Fibroblast of lung (primary cell): ENCODE results near the gene CYB561D2. TPM values are rescaled to one million over a fixed set of nuclear protein-coding genes. Genes with fewer than 3 reads are reported as not detected.

Experiments
- DNase-seq, 2 donors: peaks; one replicate each; pipeline versions ENCODE4 v3.0.0 to v3.0.0-alpha.2; 2010; ENCODE audit warnings: low read depth in 2 of 2
- H2AFZ ChIP-seq: 2 replicates; pipeline ENCODE4 v1.5.1; 2012; ENCODE audit warnings: low read length, control low read depth, inconsistent platforms
- H3K27ac ChIP-seq: 2 replicates; pipeline ENCODE4 v1.5.1; 2011; ENCODE audit warnings: low read length, control low read depth; ENCODE audit not compliant: insufficient read depth
- H3K27me3 ChIP-seq: 2 replicates; pipeline ENCODE4 v1.5.1; 2011; ENCODE audit warnings: mild to moderate bottlenecking, low read length; ENCODE audit not compliant: control insufficient read depth, insufficient read depth
- H3K36me3 ChIP-seq: 2 replicates; pipeline ENCODE4 v1.5.1; 2011; ENCODE audit warnings: low read length; ENCODE audit not compliant: control insufficient read depth, insufficient read depth
- H3K4me1 ChIP-seq: 2 replicates; pipeline ENCODE4 v1.5.1; 2011; ENCODE audit warnings: low read length; ENCODE audit not compliant: control insufficient read depth, insufficient read depth; ENCODE audit errors: extremely low read depth
- H3K4me2 ChIP-seq: 2 replicates; pipeline ENCODE4 v1.5.1; 2011; ENCODE audit warnings: low read length, control low read depth; ENCODE audit not compliant: insufficient read depth; ENCODE audit errors: extremely low read depth
- H3K4me3 ChIP-seq, 4 experiments: fragments of 200-600 bp in 1 of 4; sonication (generic) in 1 of 4; replicated peaks in 1 of 4; 2 replicates each; pipeline ENCODE4 v1.5.1; 2011 to 2016; ENCODE audit warnings: low read length in 4 of 4, low read depth in 3 of 4, mild to moderate bottlenecking in 3 of 4, control low read depth in 2 of 4, inconsistent platforms in 1 of 4, mixed read lengths in 1 of 4; ENCODE audit not compliant: insufficient read depth in 1 of 4; ENCODE audit errors: control extremely low read depth in 1 of 4
- H3K79me2 ChIP-seq: 2 replicates; pipeline ENCODE4 v1.5.1; 2012; ENCODE audit warnings: mild to moderate bottlenecking, low read length, inconsistent platforms; ENCODE audit not compliant: control insufficient read depth, insufficient read depth
- H3K9ac ChIP-seq: 2 replicates; pipeline ENCODE4 v1.5.1; 2011; ENCODE audit warnings: mild to moderate bottlenecking, low read length, control low read depth; ENCODE audit not compliant: insufficient read depth
- H3K9me3 ChIP-seq: 2 replicates; pipeline ENCODE4 v1.5.1; 2012; ENCODE audit warnings: low read depth, low read length; ENCODE audit not compliant: control insufficient read depth, insufficient read depth
- H4K20me1 ChIP-seq: 2 replicates; pipeline ENCODE4 v1.5.1; 2011; ENCODE audit warnings: low read length; ENCODE audit not compliant: control insufficient read depth, insufficient read depth; ENCODE audit errors: extremely low read depth
- CTCF ChIP-seq, 2 donors: IDR thresholded peaks in 1 of 2; conservative IDR thresholded peaks in 1 of 2; 1 replicate in 1 of 2; 2 replicates in 1 of 2; pipeline ENCODE4 v1.5.1; 2011 to 2012; ENCODE audit warnings: low read length in 2 of 2, control low read depth in 1 of 2, inconsistent platforms in 1 of 2, low read depth in 1 of 2, mild to moderate bottlenecking in 1 of 2
- EZH2 ChIP-seq: IDR thresholded peaks from 2 replicates; pipeline ENCODE4 v1.5.1; 2012; ENCODE audit warnings: low read length, control low read depth, mild to moderate bottlenecking; ENCODE audit errors: missing control alignments
- polyA plus RNA-seq, 2 donors: library from polyadenylated mRNA; depleted of rRNA in 1 of 2; stranded (reverse) in 1 of 2; unstranded in 1 of 2; fragments of >200 nt; gene quantifications; 2 replicates each; pipeline ENCODE4 v1.2.1, GENCODE V29; 2011 to 2012; ENCODE audit warnings: missing spikeins in 1 of 2
- total RNA-seq: library from RNA; depleted of rRNA; stranded (reverse); fragments of >200 nt; gene quantifications from 2 replicates; pipeline ENCODE4 v1.2.1, GENCODE V29; 2014

CYB561D2 gene
- total and polyA plus RNA-seq, 2 donors (not counting 1 experiment from before 2014, with no cell fraction given) = 16.4 to 28.6 TPM

- H3K4me1 ChIP-seq = no peaks in the 10 kb centered on the region
- H3K27me3 ChIP-seq = no peaks in the 10 kb centered on the region
- H3K4me3 ChIP-seq = no peak overlapping the region
- H3K27ac ChIP-seq = no peak overlapping the region
- H4K20me1 ChIP-seq = no peaks in the 10 kb centered on the region
- H3K9me3 ChIP-seq = no peaks in the 10 kb centered on the region
- H3K36me3 ChIP-seq = no peaks in the 10 kb centered on the region
- no peak overlapping the region for H2AFZ ChIP-seq
- peak in 1 of 2 donors; percentile 44 for DNase-seq
- TF ChIP-seq CTCF (conservative IDR thresholded peaks at IDR 0.05 in 1 of 2, IDR thresholded peaks at IDR 0.05 in 1 of 2; ENCODE audit: low read depth in 1 of 2, low read length in 2 of 2) (no peak), EZH2 (no peak)
- no peaks in the 10 kb centered on the region for H3K79me2 ChIP-seq
- H3K9ac ChIP-seq = no peak overlapping the region
- H3K4me2 ChIP-seq = no peak overlapping the region
These were observed 38.2 kb downstream of the CYB561D2 start for GRCh38 chr3:50388720-50389413.

- Histone ChIP-seq H4K20me1 (no peaks in the 10 kb centered on the region), H3K4me1 (no peaks in the 10 kb centered on the region), H3K4me2 (no peak overlapping the region), H3K27ac (no peak overlapping the region), H3K9ac (no peak overlapping the region), H3K27me3 (no peaks in the 10 kb centered on the region), H3K79me2 (no peaks in the 10 kb centered on the region), H2AFZ (no peak overlapping the region), H3K4me3 (no peak overlapping the region), H3K9me3 (no peaks in the 10 kb centered on the region), H3K36me3 (no peaks in the 10 kb centered on the region)
- TF ChIP-seq EZH2 (no peak), CTCF (conservative IDR thresholded peaks at IDR 0.05 in 1 of 2, IDR thresholded peaks at IDR 0.05 in 1 of 2; ENCODE audit: low read depth in 1 of 2, low read length in 2 of 2) (no peak)
- DNase-seq = no peak
These were observed 38.7 kb downstream of the CYB561D2 start for GRCh38 chr3:50389414-50389767.

GRCh38 chr3:50390508-50391224 is 40.0 kb downstream of the CYB561D2 start:
- H3K36me3 ChIP-seq = no peaks in the 10 kb centered on the region
- H3K79me2 ChIP-seq = no peaks in the 10 kb centered on the region
- H3K27me3 ChIP-seq = no peaks in the 10 kb centered on the region
- H3K27ac ChIP-seq = no peak overlapping the region
- H3K4me3 ChIP-seq = no peak overlapping the region
- H3K4me1 ChIP-seq = no peaks in the 10 kb centered on the region
- H2AFZ ChIP-seq = no peak overlapping the region
- no peaks in the 10 kb centered on the region for H3K9me3 ChIP-seq
- no peak for DNase-seq
- no peaks in the 10 kb centered on the region for H4K20me1 ChIP-seq
- no peak overlapping the region for H3K4me2 ChIP-seq
- TF ChIP-seq EZH2 = no peak
- TF ChIP-seq CTCF (conservative IDR thresholded peaks at IDR 0.05 in 1 of 2, IDR thresholded peaks at IDR 0.05 in 1 of 2; ENCODE audit: low read depth in 1 of 2, low read length in 2 of 2) = no peak
- no peak overlapping the region for H3K9ac ChIP-seq
